Measurements from ENCODE around the gene LAMB1. TPM values are rescaled to one million over a fixed set of nuclear protein-coding genes. Genes with fewer than 3 reads are reported as not detected.

Gene LAMB1
- total RNA-seq, 1 experiment from 2014 or later: 101 TPM

DNA sequence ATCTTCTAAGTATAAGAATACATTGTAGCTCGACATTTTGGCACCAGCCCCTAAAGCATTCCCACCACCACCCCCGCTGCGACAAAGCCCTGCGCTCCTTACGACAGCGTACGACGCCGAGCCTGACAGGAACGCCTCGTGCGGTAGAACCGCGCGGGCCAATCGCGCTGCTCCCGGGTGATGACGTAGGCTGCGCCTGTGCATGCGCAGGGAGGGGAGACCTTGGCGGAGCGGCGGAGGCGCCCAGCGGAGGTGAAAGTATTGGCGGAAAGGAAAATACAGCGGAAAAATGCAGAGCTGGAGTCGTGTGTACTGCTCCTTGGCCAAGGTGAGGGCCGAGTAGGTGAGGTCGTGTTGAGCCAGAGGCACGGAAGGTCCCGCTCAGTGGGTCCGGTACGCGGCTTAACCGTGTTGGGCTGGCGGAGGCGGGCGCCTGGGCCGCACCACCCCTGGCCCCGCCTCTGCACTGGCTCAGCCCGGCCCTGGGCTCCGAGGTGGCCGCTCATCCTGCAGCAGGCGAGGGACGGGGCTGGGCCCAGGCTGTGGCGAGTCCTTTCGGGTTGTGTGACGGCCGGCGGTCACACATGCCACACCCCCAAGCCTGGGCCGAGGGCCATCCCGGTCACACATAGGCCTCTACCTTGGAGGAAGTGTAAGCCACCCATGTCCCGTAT, 111.9 kb downstream of the LAMB1 start, which contains the start of gene DLD:
Gene DLD (plus strand): TSS at position 222 of the 674 bp plus-strand sequence. CDS start 68 bp downstream, at position 290.
- DNase-seq (peak; percentile 93), ATAC-seq (peak; percentile 96)
- Histone ChIP-seq H3K9me2 (replicated peaks; ENCODE audit: low read length) (no peaks in the 10 kb centered on the region), H4K20me1 (ENCODE audit: low read length) (peaks cover 9% of the 10 kb centered on the region), H3K4me2 (ENCODE audit: low read length) (peak within 1 kb of the TSS; percentile 81), H3K79me2 (ENCODE audit: low read length) (peaks cover 49% of the 10 kb centered on the region), H2AFZ (ENCODE audit: low read length) (peak within 1 kb of the TSS; percentile 96), H3K27ac (ENCODE audit: low read length) (peak within 1 kb of the TSS; percentile 71), H3K27me3 (ENCODE audit: low read length) (no peaks in the 10 kb centered on the region), H3K9ac (ENCODE audit: low read length) (peak within 1 kb of the TSS; percentile 88), H3K4me3 (ENCODE audit: low read length) (peak within 1 kb of the TSS; percentile 81), H3K36me3 (ENCODE audit: low read depth, low read length) (peaks cover 10% of the 10 kb centered on the region; the same call in 1 of the 2 replicates), H3K9me3 (ENCODE audit: low read length) (no peaks in the 10 kb centered on the region), H3F3A (ENCODE audit: low read length, unreplicated experiment) (no peaks in the 10 kb centered on the region), H3K4me1 (ENCODE audit: insufficient read depth, low read length) (peaks cover 31% of the 10 kb centered on the region)
- TF ChIP-seq EZH2phosphoT487 (IDR thresholded peaks at IDR 0.05; ENCODE audit: borderline replicate concordance, low read length) (no peak), EZH2 (IDR thresholded peaks at IDR 0.05; ENCODE audit: low read length, unreplicated experiment) (no peak)
- TF ChIP-seq, protein P1, sequence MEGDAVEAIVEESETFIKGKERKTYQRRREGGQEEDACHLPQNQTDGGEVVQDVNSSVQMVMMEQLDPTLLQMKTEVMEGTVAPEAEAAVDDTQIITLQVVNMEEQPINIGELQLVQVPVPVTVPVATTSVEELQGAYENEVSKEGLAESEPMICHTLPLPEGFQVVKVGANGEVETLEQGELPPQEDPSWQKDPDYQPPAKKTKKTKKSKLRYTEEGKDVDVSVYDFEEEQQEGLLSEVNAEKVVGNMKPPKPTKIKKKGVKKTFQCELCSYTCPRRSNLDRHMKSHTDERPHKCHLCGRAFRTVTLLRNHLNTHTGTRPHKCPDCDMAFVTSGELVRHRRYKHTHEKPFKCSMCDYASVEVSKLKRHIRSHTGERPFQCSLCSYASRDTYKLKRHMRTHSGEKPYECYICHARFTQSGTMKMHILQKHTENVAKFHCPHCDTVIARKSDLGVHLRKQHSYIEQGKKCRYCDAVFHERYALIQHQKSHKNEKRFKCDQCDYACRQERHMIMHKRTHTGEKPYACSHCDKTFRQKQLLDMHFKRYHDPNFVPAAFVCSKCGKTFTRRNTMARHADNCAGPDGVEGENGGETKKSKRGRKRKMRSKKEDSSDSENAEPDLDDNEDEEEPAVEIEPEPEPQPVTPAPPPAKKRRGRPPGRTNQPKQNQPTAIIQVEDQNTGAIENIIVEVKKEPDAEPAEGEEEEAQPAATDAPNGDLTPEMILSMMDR (conservative IDR thresholded peaks at IDR 0.05; ENCODE audit: low read depth, low read length): no peak
- ChIA-PET CTCF (no interaction called here), POLR2A (ENCODE audit: unreplicated experiment) (no interaction called here)
- TSS peak; percentile 49 for BruUV-seq (replicated peaks)
- intact Hi-C loops (cut with micrococcal nuclease): loop anchor here (5.0 to 10.0 kb wide), 3 partner anchors 111 to 204 kb away; partner anchors contain the start of gene LAMB1

GRCh38 chr7:107890493-107890961, 112.4 kb downstream of the LAMB1 start:
- peaks cover 8% of the 10 kb centered on the region; the same call in 1 of the 2 replicates for H3K36me3 ChIP-seq (ENCODE audit: low read depth, low read length)
- peak; percentile 1; the same call in 1 of the 2 replicates for ATAC-seq
- no peaks in the 10 kb centered on the region for H3F3A ChIP-seq (ENCODE audit: low read length, unreplicated experiment)
- ChIA-PET POLR2A (ENCODE audit: unreplicated experiment) (no interaction called here), CTCF (no interaction called here)
- peak; percentile 5 for DNase-seq
- peaks cover 31% of the 10 kb centered on the region for H3K4me1 ChIP-seq (ENCODE audit: insufficient read depth, low read length)
- peaks cover 43% of the 10 kb centered on the region for H3K79me2 ChIP-seq (ENCODE audit: low read length)
- H3K27me3 ChIP-seq (ENCODE audit: low read length): no peaks in the 10 kb centered on the region
- H3K4me3 ChIP-seq (ENCODE audit: low read length): peak overlapping the region; percentile 81
- peak overlapping the region; percentile 88 for H3K9ac ChIP-seq (ENCODE audit: low read length)
- no peaks in the 10 kb centered on the region for H3K9me3 ChIP-seq (ENCODE audit: low read length)
- H3K27ac ChIP-seq (ENCODE audit: low read length): peak overlapping the region; percentile 71; the same call in 1 of the 2 replicates
- H4K20me1 ChIP-seq (ENCODE audit: low read length): peaks cover 4% of the 10 kb centered on the region; the same call in 1 of the 2 replicates
- TF ChIP-seq, protein P1 (conservative IDR thresholded peaks at IDR 0.05; ENCODE audit: low read depth, low read length): no peak
- TF ChIP-seq EZH2 (IDR thresholded peaks at IDR 0.05; ENCODE audit: low read length, unreplicated experiment): no peak
- TF ChIP-seq EZH2phosphoT487 (IDR thresholded peaks at IDR 0.05; ENCODE audit: borderline replicate concordance, low read length): no peak
- no peaks in the 10 kb centered on the region for H3K9me2 ChIP-seq (replicated peaks; ENCODE audit: low read length)
- peak overlapping the region; percentile 96 for H2AFZ ChIP-seq (ENCODE audit: low read length)
- H3K4me2 ChIP-seq (ENCODE audit: low read length): peak overlapping the region; percentile 81
- BruUV-seq (replicated peaks): TSS peak; percentile 98
- intact Hi-C loops (cut with micrococcal nuclease): loop anchor here (5.0 to 10.0 kb wide), 3 partner anchors 112 to 204 kb away; partner anchors contain the start of gene LAMB1
